NB4 (cell line): Measurements from ENCODE around the gene CTIF.

Source experiments
- CTCF ChIP-seq: IDR thresholded peaks from one replicate; pipeline ENCODE4 v1.5.1; 2012; ENCODE audit warnings: low read depth, low read length
- POLR2A ChIP-seq: IDR thresholded peaks from 2 replicates; pipeline ENCODE4 v1.6.1; 2011; ENCODE audit warnings: mild to moderate bottlenecking; ENCODE audit not compliant: insufficient read length; ENCODE audit errors: extremely low read depth
- TF ChIP-seq, protein P1 (sequence below): IDR thresholded peaks from 2 replicates; pipeline ENCODE4 v1.6.1; 2011; ENCODE audit warnings: low read depth, low read length

DNA sequence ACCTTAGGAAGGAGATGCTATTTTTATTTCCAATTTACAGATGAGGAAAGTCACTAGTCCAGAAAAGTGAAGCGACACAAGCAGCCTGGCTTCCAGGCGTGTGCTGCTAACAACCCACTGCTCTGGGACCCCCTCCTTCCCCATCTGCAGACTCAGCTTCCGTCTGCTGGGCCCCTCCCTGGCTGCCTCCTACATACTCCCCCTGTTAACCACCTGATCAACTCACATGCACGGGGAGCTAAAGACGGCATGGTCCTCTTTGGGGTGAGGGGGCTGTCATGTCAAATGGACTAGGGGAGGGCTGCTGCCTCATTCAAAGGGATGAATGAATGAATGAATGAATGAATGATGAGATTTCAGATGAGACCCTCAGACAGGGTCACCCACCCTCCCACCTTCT is 184.2 kb downstream of the CTIF start:
- TF ChIP-seq CTCF (no peak), POLR2A (no peak)
- TF ChIP-seq, protein P1, sequence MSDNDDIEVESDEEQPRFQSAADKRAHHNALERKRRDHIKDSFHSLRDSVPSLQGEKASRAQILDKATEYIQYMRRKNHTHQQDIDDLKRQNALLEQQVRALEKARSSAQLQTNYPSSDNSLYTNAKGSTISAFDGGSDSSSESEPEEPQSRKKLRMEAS = no peak
